Right ventricle myocardium inferior (tissue), 1 donor: ENCODE data around the gene ADPRH. TPM values are rescaled to one million over a fixed set of nuclear protein-coding genes. Genes with fewer than 3 reads are reported as not detected.
"Not testable (repeated sequence)": the region's sequence is repeated elsewhere in the genome, so short reads cannot be mapped to it uniquely, and the experiment has no call there.

ENCODE experiments used
- ATAC-seq: fragments of 200-7000 bp; cut with Tn5 transposase; one replicate; pipeline ENCODE4 v1.9.1; 2020; ENCODE audit warnings: mild to moderate bottlenecking, moderate library complexity
- DNase-seq: peaks from one replicate; pipeline ENCODE4 v3.0.0; 2021; ENCODE audit errors: missing footprints
- intact Hi-C: fragments of 100-400 bp; cut with DNase I; formaldehyde crosslinking; loops from one replicate; pipeline ENCODE4 v1.11.0; 2022
- total RNA-seq: library from RNA; stranded (reverse); fragmentation: NEBNext Ultra II Directional; extraction: Animal tissue kit (Norgen Biotek cat#: 25700); gene quantifications from one replicate; pipeline ENCODE4 v1.2.1, GENCODE V29; 2021
- donor health status: DM: no; HTN: yes; CAD: no; lungs with severe emphysema.

Gene ADPRH
- total RNA-seq, 1 donor from 2014 or later: 10.1 TPM

- no peak for DNase-seq
- ATAC-seq: no peak
These were observed 21.4 kb upstream of the ADPRH start for GRCh38 chr3:119557877-119558269.

GRCh38 chr3:119558626-119559317 is 20.5 kb upstream of the ADPRH start:
- ATAC-seq: no peak
- no peak for DNase-seq
- intact Hi-C loops: no loop called here

More at GRCh38 chr3:119557877-119558269, 21.4 kb upstream of the ADPRH start:
- intact Hi-C loops: no loop called here

GRCh38 chr3:119559441-119559963 is 19.8 kb upstream of the ADPRH start, which contains the start of gene CD80:
Gene CD80, minus strand, starts transcription at chr3:119559614. Its CDS starts 1,886 bp downstream, at chr3:119557728.
- peak; percentile 59 for ATAC-seq
- intact Hi-C loops: no loop called here
- no peak for DNase-seq

GRCh38 chr3:119560160-119560559 is 19.1 kb upstream of the ADPRH start:
- DNase-seq (no peak), ATAC-seq (no peak)
- intact Hi-C loops: no loop called here

- intact Hi-C loops: no loop called here
- DNase-seq (no peak), ATAC-seq (peak; percentile 42)
These were observed 16.9 kb upstream of the ADPRH start for GRCh38 chr3:119562307-119562961.

- intact Hi-C loops, DNase-seq, ATAC-seq: not testable (repeated sequence)
These were observed 16.0 kb upstream of the ADPRH start for GRCh38 chr3:119563334-119563733.

GRCh38 chr3:119569156-119569555 is 10.1 kb upstream of the ADPRH start:
- intact Hi-C loops: no loop called here
- ATAC-seq (no peak), DNase-seq (no peak)

- DNase-seq (no peak), ATAC-seq (peak; percentile 39)
- intact Hi-C loops: no loop called here
These were observed 9.1 kb upstream of the ADPRH start for GRCh38 chr3:119570229-119570628.

- DNase-seq (no peak), ATAC-seq (no peak)
- intact Hi-C loops: no loop called here
These were observed 8.1 kb upstream of the ADPRH start for GRCh38 chr3:119571230-119571629.

- ATAC-seq (no peak), DNase-seq (no peak)
- intact Hi-C loops: no loop called here
These were observed 7.6 kb upstream of the ADPRH start for GRCh38 chr3:119571688-119572087.

- intact Hi-C loops: loop anchor here (5.0 kb wide), 1 partner anchor 847 kb away; no protein-coding TSS in a partner anchor
- ATAC-seq (no peak), DNase-seq (no peak)
These were observed 3.8 kb upstream of the ADPRH start for GRCh38 chr3:119575507-119575906.

- intact Hi-C loops: no loop called here
- peak; percentile 78 for DNase-seq
- ATAC-seq: peak; percentile 63
These were observed 922 bp downstream of the ADPRH start for GRCh38 chr3:119580067-119580760.

GRCh38 chr3:119582178-119582577 is 2.9 kb downstream of the ADPRH start:
- no peak for ATAC-seq
- intact Hi-C loops: no loop called here

GRCh38 chr3:119585208-119585607 is 5.9 kb downstream of the ADPRH start:
- no peak for ATAC-seq
- DNase-seq: no peak
- intact Hi-C loops: no loop called here

More at GRCh38 chr3:119582178-119582577, 2.9 kb downstream of the ADPRH start:
- no peak for DNase-seq

GRCh38 chr3:119585856-119586570 is 6.7 kb downstream of the ADPRH start:
- DNase-seq (no peak), ATAC-seq (no peak)
- intact Hi-C loops: no loop called here

GRCh38 chr3:119586733-119587172 is 7.5 kb downstream of the ADPRH start:
- DNase-seq: no peak
- no peak for ATAC-seq
- intact Hi-C loops: no loop called here

GRCh38 chr3:119588112-119588511 is 8.8 kb downstream of the ADPRH start:
- intact Hi-C loops: no loop called here
- DNase-seq (peak; percentile 80), ATAC-seq (peak; percentile 44)

GRCh38 chr3:119589102-119589773 is 9.9 kb downstream of the ADPRH start:
- DNase-seq (no peak), ATAC-seq (no peak)
- intact Hi-C loops: no loop called here
